CD14-positive monocyte (primary cell): ENCODE results near the gene MAN1C1. TPM values are rescaled to one million over a fixed set of nuclear protein-coding genes. Genes with fewer than 3 reads are reported as not detected.

ENCODE experiments used
- DNase-seq, 3 donors: peaks; one replicate each; pipeline ENCODE4 v3.0.0-alpha.2; 2011 to 2022
- H2AFZ ChIP-seq: 2 replicates; pipeline ENCODE4 v1.6.0; 2012; ENCODE audit warnings: mild to moderate bottlenecking, low read depth, low read length, inconsistent platforms; ENCODE audit not compliant: insufficient read depth, poor library complexity, severe bottlenecking
- H3K27ac ChIP-seq, 2 donors: 1 replicate in 1 of 2; 2 replicates in 1 of 2; pipeline ENCODE4 v1.5.1; 2012 to 2013; ENCODE audit warnings: low read length in 2 of 2, control low read depth in 1 of 2, inconsistent platforms in 1 of 2, low read depth in 1 of 2, mild to moderate bottlenecking in 1 of 2
- H3K27me3 ChIP-seq, 2 donors: one replicate each; pipeline versions ENCODE4 v1.6.0 to v1.6.1; 2011 to 2013; ENCODE audit warnings: low read length in 2 of 2; ENCODE audit not compliant: control insufficient read depth in 2 of 2, insufficient read depth in 2 of 2
- H3K36me3 ChIP-seq, 2 donors: replicated peaks in 1 of 2; 1 replicate in 1 of 2; 2 replicates in 1 of 2; pipeline versions ENCODE4 v1.5.1 to v1.6.1; 2012 to 2013; ENCODE audit warnings: low read length in 2 of 2, control low read depth in 1 of 2, inconsistent platforms in 1 of 2, mild to moderate bottlenecking in 1 of 2; ENCODE audit not compliant: insufficient read depth in 2 of 2, control insufficient read depth in 1 of 2
- H3K4me1 ChIP-seq, 2 donors: 1 replicate in 1 of 2; 2 replicates in 1 of 2; pipeline versions ENCODE4 v1.5.1 to v1.6.1; 2012 to 2013; ENCODE audit warnings: low read length in 2 of 2, control low read depth in 1 of 2, inconsistent platforms in 1 of 2, mild to moderate bottlenecking in 1 of 2, moderate library complexity in 1 of 2; ENCODE audit not compliant: insufficient read depth in 2 of 2, control insufficient read depth in 1 of 2
- H3K4me2 ChIP-seq: replicated peaks from 2 replicates; pipeline ENCODE3; 2012; ENCODE audit warnings: low read length, moderate library complexity, mild to moderate bottlenecking; ENCODE audit not compliant: poor library complexity, severe bottlenecking; ENCODE audit errors: extremely low read depth
- H3K4me3 ChIP-seq, 3 experiments: fragments of 200-600 bp in 1 of 3; sonication (generic) in 1 of 3; replicated peaks in 1 of 3; 1 replicate in 2 of 3; 2 replicates in 1 of 3; pipeline ENCODE4 v1.5.1; 2011 to 2013; ENCODE audit warnings: low read length in 3 of 3, mild to moderate bottlenecking in 3 of 3, control low read depth in 2 of 3, low read depth in 2 of 3, inconsistent platforms in 1 of 3, moderate library complexity in 1 of 3
- H3K79me2 ChIP-seq: 2 replicates; pipeline ENCODE4 v1.6.0; 2012; ENCODE audit warnings: mild to moderate bottlenecking, control low read depth, inconsistent platforms, low read length, moderate library complexity; ENCODE audit not compliant: insufficient read depth
- H3K9ac ChIP-seq: 2 replicates; pipeline ENCODE4 v1.6.0; 2017; ENCODE audit warnings: low read length, mild to moderate bottlenecking; ENCODE audit not compliant: insufficient read depth, poor library complexity, severe bottlenecking
- H3K9me3 ChIP-seq, 2 donors: replicated peaks in 1 of 2; 1 replicate in 1 of 2; 2 replicates in 1 of 2; pipeline versions ENCODE4 v1.5.1 to v1.6.1; 2012 to 2013; ENCODE audit warnings: low read length in 2 of 2, control low read depth in 1 of 2; ENCODE audit not compliant: control insufficient read depth in 1 of 2, insufficient read depth in 1 of 2
- H4K20me1 ChIP-seq: 2 replicates; pipeline ENCODE4 v1.6.0; 2012; ENCODE audit warnings: mild to moderate bottlenecking, low read length, control low read depth, moderate library complexity; ENCODE audit not compliant: insufficient read depth
- H3K27ac Mint-ChIP-seq, 7 donors: one replicate each; pipeline ENCODE4 v1.8.0; 2020; ENCODE audit warnings: mild to moderate bottlenecking in 7 of 7, mixed read lengths in 7 of 7, moderate library complexity in 6 of 7, inconsistent platforms in 2 of 7
- H3K27me3 Mint-ChIP-seq, 3 donors: one replicate each; pipeline ENCODE4 v1.8.0; 2021 to 2022; ENCODE audit warnings: low read depth in 3 of 3, mild to moderate bottlenecking in 3 of 3, mixed read lengths in 3 of 3, moderate library complexity in 3 of 3, inconsistent platforms in 1 of 3
- H3K36me3 Mint-ChIP-seq, 2 donors: one replicate each; pipeline ENCODE4 v1.8.0; 2020; ENCODE audit warnings: mixed read lengths in 2 of 2, inconsistent platforms in 1 of 2, mild to moderate bottlenecking in 1 of 2
- H3K4me1 Mint-ChIP-seq: one replicate; pipeline ENCODE4 v1.8.0; 2020; ENCODE audit warnings: mild to moderate bottlenecking, mixed read lengths
- H3K4me3 Mint-ChIP-seq, 2 donors: one replicate each; pipeline ENCODE4 v1.8.0; 2020; ENCODE audit warnings: mild to moderate bottlenecking in 2 of 2, mixed read lengths in 2 of 2, moderate library complexity in 1 of 2
- H3K9me3 Mint-ChIP-seq, 7 donors: one replicate each; pipeline ENCODE4 v1.8.0; 2020 to 2022; ENCODE audit warnings: mixed read lengths in 7 of 7, mild to moderate bottlenecking in 6 of 7, moderate library complexity in 6 of 7, inconsistent platforms in 2 of 7
- WGBS: methylation state at CpG from one replicate; pipeline ENCODE4 v1.1.5; 2013; ENCODE audit warnings: missing lambda C conversion rate; ENCODE audit not compliant: insufficient coverage; 5-methylcytosine and 5-hydroxymethylcytosine counted together
- intact Hi-C, 2 donors: fragments of 100-400 bp; cut with micrococcal nuclease; formaldehyde crosslinking; loops; one replicate each; pipeline versions ENCODE4 v1.15.0 to v1.15.1; 2023
- polyA plus RNA-seq, 3 donors: library from polyadenylated mRNA; depleted of rRNA in 1 of 3; unstranded in 2 of 3; stranded (reverse) in 1 of 3; fragments of 300-500 nt in 2 of 3; fragments of >200 nt in 1 of 3; fragmentation: Illumina TruSeq in 2 of 3; gene quantifications; 1 replicate in 2 of 3; 2 replicates in 1 of 3; pipeline ENCODE4 v1.2.3, GENCODE V29; 2012 to 2021
- TF ChIP-seq, protein P1 (sequence below): fragments of 200-600 bp; IDR thresholded peaks from one replicate; pipeline ENCODE4 v1.8.0; 2022; ENCODE audit warnings: antibody characterized with exemption, mild to moderate bottlenecking

The MAN1C1 gene
- polyA plus RNA-seq, 3 donors: 1.2 to 7.2 (median 1.7) TPM

DNA sequence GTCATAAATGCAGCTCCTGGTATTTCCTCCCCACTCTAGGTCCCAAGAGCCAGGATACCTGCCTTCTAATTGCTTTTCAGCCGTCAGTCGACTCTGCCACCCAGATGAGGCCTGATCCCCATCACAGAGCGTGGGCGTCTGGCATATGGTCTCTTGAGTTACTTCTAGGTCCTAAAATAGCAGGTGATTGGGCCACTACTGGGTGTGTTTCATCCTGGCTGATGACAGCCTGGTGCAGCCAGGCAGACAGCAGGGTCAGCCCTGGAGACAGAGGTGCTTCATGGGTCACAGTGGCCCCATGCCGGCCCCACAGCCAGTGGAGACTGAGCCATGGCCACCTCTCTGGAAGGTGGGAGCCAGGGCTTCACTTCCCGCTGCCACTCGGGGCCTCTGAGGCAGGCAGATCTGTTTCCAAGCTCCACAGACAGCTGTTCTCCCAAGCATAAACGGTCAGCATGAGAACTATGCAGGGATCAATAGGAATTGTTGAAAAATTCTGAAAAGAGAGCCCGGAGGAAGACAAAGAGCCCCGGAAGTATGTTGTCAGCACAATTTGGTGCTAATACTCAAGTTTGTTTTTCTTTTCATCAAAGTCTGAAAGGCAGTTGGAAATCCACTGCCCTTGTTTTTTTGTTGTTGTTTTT is 83.0 kb downstream of the MAN1C1 start:
- H3K27ac ChIP-seq: no peak overlapping the region
- Mint-ChIP-seq H3K27me3 (peaks cover 6 to 8% (median 6%) of the 10 kb centered on the region in 3 donors), H3K4me1 (peaks cover 12% of the 10 kb centered on the region), H3K36me3 (peaks cover 6 to 22% of the 10 kb centered on the region in 2 donors), H3K4me3 (no peak overlapping the region), H3K27ac (no peak overlapping the region), H3K9me3 (no peaks in the 10 kb centered on the region)
- no peak overlapping the region for H3K9ac ChIP-seq
- intact Hi-C loops: no loop called here
- H4K20me1 ChIP-seq: peaks cover 17% of the 10 kb centered on the region
- H3K79me2 ChIP-seq: no peaks in the 10 kb centered on the region
- WGBS: 97% methylated on average over 9 of the region's 10 CpGs
- H3K4me2 ChIP-seq: no peak overlapping the region
- no peak overlapping the region for H2AFZ ChIP-seq
- H3K4me3 ChIP-seq: no peak overlapping the region
- no peaks in the 10 kb centered on the region for H3K27me3 ChIP-seq
- no peak for DNase-seq
- no peaks in the 10 kb centered on the region for H3K36me3 ChIP-seq
- H3K9me3 ChIP-seq: no peaks in the 10 kb centered on the region
- TF ChIP-seq, protein P1, sequence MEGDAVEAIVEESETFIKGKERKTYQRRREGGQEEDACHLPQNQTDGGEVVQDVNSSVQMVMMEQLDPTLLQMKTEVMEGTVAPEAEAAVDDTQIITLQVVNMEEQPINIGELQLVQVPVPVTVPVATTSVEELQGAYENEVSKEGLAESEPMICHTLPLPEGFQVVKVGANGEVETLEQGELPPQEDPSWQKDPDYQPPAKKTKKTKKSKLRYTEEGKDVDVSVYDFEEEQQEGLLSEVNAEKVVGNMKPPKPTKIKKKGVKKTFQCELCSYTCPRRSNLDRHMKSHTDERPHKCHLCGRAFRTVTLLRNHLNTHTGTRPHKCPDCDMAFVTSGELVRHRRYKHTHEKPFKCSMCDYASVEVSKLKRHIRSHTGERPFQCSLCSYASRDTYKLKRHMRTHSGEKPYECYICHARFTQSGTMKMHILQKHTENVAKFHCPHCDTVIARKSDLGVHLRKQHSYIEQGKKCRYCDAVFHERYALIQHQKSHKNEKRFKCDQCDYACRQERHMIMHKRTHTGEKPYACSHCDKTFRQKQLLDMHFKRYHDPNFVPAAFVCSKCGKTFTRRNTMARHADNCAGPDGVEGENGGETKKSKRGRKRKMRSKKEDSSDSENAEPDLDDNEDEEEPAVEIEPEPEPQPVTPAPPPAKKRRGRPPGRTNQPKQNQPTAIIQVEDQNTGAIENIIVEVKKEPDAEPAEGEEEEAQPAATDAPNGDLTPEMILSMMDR: no peak
- H3K4me1 ChIP-seq: no peaks in the 10 kb centered on the region

DNA sequence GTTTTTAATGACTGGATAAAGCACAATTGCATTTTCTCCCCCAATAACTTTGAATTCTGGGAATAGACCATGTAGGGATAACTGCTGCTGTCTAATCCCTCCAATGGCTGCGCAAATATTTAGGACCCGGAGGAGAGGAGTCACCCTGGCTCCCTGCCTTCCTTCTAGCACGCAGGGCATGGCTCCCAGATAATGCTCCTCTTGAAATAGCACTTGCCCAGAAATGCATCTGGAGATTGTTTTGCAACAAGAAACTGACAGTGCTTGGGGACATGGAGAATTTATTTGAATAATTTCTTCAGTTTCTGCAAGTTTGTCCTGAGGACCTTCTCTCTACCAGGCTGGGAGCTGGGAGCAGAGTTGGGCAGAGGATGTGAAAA is 83.5 kb downstream of the MAN1C1 start:
- Histone ChIP-seq H3K36me3 (no peaks in the 10 kb centered on the region), H3K4me3 (no peak overlapping the region), H2AFZ (no peak overlapping the region), H3K9me3 (no peaks in the 10 kb centered on the region), H4K20me1 (peaks cover 17% of the 10 kb centered on the region), H3K79me2 (no peaks in the 10 kb centered on the region), H3K9ac (no peak overlapping the region), H3K4me2 (no peak overlapping the region), H3K4me1 (no peaks in the 10 kb centered on the region), H3K27ac (no peak overlapping the region), H3K27me3 (no peaks in the 10 kb centered on the region)
- TF ChIP-seq, protein P1: no peak
- peaks cover 6 to 8% (median 6%) of the 10 kb centered on the region in 3 donors for H3K27me3 Mint-ChIP-seq
- no peaks in the 10 kb centered on the region for H3K9me3 Mint-ChIP-seq
- 100% methylated on average over 2 of the region's 3 CpGs for WGBS
- peaks cover 10% of the 10 kb centered on the region for H3K4me1 Mint-ChIP-seq
- H3K4me3 Mint-ChIP-seq: no peak overlapping the region
- no peak for DNase-seq
- intact Hi-C loops: no loop called here
- H3K27ac Mint-ChIP-seq: no peak overlapping the region
- peaks cover 7 to 22% of the 10 kb centered on the region in 2 donors for H3K36me3 Mint-ChIP-seq
